Prostate gland (tissue), 2 donors: ENCODE measurements around the gene MZT1.

Source experiments
- POLR2A ChIP-seq: fragments of 450-650 bp; IDR thresholded peaks from one replicate; pipeline ENCODE4 v1.6.1; 2016; ENCODE audit warnings: antibody characterized with exemption, mild to moderate bottlenecking
- TF ChIP-seq, protein P1 (sequence below), 4 experiments: fragments of 200-600 bp in 2 of 4; fragments of 450-650 bp in 2 of 4; sonication (generic) in 2 of 4; IDR thresholded peaks; 1 replicate in 3 of 4; 2 replicates in 1 of 4; pipeline ENCODE4 v1.5.1; 2016 to 2019; ENCODE audit warnings: antibody characterized with exemption in 4 of 4, mild to moderate bottlenecking in 2 of 4, moderate library complexity in 2 of 4

- TF ChIP-seq POLR2A = no peak
- TF ChIP-seq, protein P1, sequence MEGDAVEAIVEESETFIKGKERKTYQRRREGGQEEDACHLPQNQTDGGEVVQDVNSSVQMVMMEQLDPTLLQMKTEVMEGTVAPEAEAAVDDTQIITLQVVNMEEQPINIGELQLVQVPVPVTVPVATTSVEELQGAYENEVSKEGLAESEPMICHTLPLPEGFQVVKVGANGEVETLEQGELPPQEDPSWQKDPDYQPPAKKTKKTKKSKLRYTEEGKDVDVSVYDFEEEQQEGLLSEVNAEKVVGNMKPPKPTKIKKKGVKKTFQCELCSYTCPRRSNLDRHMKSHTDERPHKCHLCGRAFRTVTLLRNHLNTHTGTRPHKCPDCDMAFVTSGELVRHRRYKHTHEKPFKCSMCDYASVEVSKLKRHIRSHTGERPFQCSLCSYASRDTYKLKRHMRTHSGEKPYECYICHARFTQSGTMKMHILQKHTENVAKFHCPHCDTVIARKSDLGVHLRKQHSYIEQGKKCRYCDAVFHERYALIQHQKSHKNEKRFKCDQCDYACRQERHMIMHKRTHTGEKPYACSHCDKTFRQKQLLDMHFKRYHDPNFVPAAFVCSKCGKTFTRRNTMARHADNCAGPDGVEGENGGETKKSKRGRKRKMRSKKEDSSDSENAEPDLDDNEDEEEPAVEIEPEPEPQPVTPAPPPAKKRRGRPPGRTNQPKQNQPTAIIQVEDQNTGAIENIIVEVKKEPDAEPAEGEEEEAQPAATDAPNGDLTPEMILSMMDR (IDR thresholded peaks at IDR 0.05) = no peak
These were observed 46.6 kb upstream of the MZT1 start for GRCh38 chr13:72774019-72774418.
